Right renal cortex interstitium (tissue), 3 donors: Measurements from ENCODE around the gene FGFRL1. TPM values are rescaled to one million over a fixed set of nuclear protein-coding genes. Genes with fewer than 3 reads are reported as not detected.
A peak's percentile ranks its signal among the peaks of the same experiment; 100 is the strongest.

Experiments used
- DNase-seq, 3 donors: peaks; one replicate each; pipeline ENCODE4 v3.0.0-alpha.2; 2013; ENCODE audit warnings: low read depth in 3 of 3, low spot score in 2 of 3
- polyA plus RNA-seq, 3 donors: library from polyadenylated mRNA; unstranded; fragments of 120-200 nt; gene quantifications; one replicate each; pipeline ENCODE4 v1.2.1, GENCODE V29; 2013; ENCODE audit not compliant: insufficient read length in 3 of 3

The FGFRL1 gene, protein sequence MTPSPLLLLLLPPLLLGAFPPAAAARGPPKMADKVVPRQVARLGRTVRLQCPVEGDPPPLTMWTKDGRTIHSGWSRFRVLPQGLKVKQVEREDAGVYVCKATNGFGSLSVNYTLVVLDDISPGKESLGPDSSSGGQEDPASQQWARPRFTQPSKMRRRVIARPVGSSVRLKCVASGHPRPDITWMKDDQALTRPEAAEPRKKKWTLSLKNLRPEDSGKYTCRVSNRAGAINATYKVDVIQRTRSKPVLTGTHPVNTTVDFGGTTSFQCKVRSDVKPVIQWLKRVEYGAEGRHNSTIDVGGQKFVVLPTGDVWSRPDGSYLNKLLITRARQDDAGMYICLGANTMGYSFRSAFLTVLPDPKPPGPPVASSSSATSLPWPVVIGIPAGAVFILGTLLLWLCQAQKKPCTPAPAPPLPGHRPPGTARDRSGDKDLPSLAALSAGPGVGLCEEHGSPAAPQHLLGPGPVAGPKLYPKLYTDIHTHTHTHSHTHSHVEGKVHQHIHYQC
- 10 to 100 TPM; 33.4 to 41.1 (median 36.0) TPM for polyA plus RNA-seq

DNA sequence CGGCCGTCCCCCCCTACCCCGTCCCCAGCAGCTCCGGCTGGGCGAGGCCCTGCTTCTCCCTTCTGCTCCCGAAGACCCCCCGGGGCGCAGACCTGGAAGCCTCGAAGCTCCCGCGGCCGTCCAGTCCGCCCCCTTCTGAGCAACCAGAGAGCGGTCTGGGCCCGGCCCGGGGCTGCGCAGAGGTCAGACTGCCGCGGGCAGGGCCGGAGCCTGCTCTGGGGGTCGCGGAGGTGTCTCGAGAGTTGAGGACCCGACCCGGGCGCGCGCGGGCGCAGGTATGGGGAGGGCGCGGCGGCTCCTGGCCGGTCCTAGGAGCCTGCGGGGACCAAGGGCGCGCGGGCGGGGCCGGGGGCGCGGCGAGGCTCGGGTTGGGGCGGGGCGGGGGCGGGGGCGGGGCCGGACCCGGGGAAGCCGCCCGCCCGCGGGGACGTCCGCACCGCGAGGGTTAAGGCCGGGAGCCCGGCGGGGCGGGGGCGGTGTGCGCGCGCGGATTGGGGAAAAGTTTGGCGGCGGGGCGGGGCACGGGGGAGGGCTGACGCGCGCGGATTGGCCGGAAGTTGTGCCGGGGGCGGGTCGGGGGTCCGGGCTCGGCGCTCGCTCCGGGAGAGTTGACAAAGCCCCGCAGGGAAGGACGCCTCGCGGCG lies at the start of gene FGFRL1:
TSS of gene FGFRL1 (plus strand) at position 605 of the 644 bp plus-strand sequence. CDS start 860 bp downstream, outside the sequence.
- DNase-seq = peak in 1 of 3 donors; percentile 74

DNA sequence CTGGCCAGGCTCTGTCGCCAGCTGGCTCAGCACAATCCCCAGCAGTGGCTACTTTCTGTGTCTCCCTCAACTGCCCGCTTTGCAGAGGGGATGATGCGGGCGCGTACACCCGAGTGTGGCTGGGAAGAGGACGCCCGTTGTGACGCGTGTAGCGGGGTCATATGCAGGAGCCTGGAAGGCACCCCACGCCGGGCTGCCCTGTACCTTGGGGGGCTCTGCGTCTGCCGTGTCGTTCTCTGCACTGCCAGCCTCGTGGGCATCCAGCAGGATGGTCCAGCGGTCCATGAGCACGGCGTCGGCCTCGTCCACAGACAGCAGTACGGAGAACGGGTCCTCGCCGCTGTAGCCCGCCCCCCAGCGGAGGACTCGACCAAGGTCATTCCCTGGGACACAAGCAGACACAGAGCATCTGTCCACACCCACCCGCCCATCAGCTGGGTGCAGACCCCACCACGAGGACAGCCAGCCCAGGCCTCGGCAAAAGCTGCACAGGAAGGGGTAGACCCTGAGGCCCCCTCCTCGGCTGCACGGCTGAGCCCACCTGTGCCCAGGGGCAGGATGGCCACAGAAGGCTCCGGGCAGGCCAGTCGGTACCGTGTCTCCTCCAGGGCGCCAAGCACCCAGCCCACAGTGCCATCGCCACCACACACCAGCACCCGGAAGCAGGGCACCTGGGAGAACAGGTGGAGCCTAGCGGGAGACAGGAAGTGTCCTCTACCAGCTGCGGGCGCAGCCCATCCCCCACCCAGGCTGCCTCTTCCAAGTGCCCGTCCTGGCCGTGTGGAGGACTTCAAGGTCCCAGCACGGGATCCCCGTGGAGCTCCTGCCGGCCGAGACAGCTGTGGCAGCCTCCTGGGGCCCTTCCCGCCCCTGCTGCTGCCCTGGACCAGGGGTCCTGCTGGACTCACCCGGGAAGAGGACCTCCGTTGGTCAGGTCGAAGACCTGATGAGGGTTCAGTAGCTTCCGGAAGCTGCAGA lies 48.9 kb upstream of the FGFRL1 start:
- no peak for DNase-seq

DNA sequence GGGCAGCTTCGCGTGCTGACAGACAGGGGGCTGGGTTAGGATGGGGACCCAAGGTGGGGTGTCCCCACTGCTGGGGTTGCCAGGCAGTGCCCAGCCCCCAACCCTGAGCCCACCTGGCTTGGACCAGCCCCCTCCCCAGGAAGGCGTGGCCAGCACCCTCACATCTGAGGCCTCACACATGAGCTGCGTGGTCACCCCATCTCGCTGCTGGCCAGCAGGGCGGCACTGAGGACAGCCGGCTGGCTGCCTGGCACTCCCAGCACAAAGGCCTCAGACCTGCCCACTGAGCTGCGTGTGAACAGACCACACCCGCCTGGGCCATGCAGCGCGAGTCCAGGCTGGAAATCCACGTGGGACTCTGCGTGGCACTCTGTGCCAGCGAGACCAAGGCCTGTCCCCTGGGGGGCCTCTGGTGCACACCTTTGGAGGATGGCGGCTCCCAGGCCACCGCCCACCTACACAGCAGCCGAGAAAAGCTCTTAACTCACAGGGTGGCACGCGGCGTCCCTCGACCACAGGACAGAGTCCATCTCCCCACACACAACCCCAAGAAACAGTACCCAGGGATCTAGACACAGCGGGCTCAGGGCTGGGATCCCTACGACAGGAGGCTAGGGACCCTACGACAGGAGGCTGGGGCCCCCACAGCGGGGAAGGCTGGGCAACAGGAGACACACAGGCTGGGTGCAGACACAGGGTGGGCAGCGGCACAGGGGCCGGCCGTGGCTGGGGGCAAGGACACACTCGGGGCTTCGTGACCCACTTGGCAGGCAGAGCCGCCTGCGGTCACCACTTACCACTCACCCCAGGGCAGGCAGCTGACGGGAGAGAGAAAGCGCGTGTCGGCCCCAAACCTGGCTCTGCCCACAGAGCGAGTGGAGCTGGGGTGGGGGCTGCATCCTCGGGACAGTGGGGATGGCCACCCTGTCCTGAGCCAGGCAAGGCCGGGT lies 47.9 kb upstream of the FGFRL1 start:
- no peak for DNase-seq

DNA sequence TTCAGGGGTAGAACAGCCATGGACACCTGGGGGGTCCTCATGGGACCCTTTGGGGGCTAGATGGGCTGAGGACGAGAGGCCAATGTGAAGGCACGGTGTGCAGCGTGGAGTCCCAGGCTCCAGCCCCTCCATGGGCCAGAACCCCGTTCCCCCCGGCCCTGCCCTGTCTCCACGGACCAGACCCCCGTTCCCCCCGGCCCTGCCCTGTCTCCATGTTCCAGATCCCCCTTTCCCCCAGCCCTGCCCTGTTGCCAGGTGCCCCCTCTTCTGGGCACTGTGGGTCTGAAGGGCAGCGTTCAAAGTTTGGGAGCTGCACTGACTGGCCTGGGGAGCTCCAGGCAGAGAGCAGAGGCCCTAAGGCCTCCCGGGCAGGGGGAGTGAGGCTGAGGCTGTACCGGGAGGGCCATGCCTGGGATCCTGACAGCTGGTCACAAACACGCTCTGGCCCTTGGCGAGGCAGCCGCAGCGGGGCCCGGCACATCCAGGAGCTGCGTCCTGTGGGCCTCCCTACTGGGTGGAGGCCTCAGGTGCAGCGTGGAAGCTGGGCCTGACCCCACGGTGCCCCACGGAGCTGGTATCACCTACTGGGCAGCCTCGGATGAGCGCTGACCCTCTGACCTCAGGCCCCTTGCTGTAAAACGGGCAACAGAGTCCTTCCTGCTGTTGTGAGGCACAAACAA lies 46.9 kb upstream of the FGFRL1 start:
- DNase-seq = no peak

DNA sequence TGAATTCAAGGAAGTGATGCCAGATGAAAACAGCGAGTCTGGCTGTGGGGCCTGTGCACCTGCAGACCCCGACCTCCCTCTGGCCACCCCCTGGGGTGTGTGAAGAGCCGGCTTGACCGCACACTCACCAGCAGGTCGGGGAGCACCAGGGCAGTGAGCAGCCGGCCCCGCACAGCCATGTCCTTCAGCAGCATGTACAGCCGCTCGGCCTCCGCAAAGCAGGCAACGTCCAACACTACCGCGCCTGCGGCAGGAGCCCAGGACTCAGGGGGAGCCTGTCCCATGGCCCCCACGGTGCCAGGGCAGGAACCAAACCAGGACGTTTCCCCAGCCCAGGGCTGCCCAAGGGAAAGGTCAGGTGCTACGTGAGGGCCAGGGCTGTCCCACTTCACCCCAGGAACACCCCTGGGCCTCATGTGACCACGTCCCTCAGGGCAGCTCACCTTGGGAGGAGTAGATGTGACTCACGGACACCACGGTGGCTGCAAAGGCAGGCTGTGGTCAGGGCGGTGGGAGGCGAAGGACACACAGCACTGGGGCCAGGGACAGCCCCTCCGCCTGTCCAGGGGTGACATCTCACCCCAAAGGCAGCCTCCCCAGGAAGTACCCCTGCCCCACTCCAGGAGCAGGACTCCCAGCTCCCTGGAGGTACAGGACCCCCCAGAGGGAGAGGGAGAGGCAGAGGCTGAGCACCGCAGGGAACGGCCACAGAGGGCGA lies 46.2 kb upstream of the FGFRL1 start:
- no peak for DNase-seq

DNA sequence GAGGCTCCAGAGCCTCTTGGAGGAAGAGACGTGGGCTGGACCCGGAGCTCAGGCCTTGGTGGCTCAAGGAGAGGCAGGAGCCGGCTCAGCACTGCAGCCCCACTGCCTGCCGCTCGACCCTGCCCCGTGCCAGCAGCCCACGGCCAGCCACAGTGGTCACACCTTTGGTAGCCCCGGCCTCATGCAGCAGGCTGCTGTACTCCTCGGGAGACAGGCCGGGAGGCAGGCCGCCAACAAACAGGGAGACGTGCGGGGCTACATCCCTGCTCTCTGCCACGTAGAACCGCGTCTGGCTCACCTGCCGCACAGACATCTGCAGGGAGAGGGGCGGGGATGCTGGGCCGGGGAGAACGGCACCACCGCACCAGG lies 45.7 kb upstream of the FGFRL1 start:
- DNase-seq = no peak

DNA sequence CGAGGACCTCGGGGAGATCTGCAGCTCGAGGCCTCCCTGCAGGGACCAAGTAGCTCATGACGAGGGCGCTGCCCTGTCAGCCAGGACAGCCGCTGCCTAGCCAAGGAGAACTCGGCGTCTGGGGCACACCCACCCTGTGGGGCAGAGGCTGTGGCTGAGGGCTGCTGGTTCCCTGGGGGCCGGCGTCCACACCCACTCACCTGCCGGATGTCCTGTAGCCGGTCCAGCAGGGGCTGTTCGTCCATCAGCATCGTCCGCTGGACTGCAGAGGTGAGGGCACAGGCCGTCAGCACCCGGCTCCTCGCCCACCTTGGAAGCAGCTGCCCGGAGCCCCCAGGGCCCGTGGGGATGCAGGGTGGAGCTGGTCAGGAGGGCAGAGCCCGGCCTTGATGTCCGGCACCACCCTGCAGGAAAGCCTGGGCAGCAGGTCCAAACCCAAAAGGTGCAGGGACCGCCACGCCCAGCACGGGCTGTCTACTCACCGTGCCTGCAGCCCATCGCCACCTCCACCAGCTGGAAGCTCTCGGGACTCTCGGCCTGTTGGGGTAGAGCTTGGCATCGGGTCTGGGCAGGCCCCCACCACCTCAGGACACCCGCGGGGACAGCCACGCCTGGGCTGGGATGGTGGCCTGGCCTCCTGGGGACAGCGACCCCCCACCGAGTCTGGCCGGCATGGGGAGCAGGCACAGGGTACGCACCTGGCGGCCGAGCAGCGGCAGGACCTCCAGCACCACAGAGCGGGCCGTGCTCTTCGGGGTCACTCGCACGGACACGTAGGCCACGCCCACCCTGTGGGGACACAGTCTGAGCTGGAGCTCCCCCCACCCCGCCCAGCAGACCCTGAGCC lies 44.9 kb upstream of the FGFRL1 start:
- DNase-seq = no peak

DNA sequence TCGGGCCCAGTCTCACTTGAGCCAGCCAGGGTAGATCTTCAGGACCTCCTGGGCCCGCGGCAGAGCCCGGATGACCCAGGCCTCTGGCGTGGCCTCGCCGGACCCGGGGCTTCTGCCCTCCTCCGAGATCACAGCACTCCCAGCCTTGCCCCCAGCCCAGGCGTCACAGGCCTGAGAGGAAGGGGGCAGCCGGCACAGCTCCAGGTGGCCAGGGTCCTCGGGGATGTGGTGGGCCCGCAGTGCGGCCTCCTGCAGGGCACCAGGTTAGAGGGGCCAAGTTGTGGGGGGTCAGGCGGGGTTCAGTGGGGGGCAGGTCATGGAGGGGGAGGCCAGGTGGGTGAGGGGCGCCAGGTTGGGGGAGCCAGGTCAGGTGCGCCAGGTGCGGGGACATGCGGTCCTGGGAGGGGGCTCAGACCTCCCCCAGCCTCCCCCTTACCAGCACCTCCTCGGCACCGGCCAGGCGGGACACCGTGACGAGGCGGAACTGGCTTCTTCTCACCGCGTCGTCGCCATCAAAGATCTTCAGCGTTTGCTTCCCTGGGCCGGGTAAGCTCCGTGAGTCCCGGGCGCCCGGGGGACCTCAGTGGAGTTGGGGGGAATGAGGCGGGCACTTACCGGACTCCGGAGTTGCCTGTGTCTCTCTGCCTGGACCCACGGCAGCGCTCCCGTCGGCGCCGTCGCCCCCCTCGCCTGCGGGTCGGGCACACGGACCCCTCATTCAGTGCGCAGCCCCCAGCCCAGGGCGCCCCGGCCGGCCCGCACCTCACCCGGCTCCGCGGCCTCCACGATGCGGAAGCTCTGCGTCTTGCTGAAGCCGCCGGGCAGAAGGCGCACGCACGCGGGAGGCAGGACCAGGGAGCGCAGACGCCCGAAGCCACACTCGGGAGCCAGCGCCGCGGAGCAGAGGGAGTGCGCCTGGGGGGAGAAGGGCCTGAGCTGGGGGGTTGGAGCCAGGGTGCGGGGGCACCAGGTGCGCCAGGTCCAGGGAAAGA lies 44.0 kb upstream of the FGFRL1 start:
- DNase-seq = no peak

DNA sequence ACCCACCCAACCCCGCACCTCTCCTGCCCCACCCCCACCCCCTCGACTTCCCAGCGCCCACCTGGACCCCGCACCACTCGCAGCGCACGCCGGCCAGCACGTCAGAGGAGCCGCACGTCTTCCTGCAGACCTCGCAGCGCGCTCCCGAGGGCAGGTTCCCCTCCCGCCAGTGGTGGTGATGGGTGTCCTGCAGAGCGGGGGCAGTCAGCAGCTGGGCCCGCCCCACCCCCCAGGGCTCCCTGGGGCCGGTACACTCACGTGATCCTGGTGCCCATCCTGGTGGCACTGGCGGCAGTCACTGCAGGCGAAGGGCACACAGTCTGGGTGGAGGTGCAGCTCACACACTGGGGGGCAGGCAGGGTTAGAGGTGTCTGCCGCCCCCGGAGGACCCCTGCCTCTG lies 43.2 kb upstream of the FGFRL1 start:
- DNase-seq = no peak

DNA sequence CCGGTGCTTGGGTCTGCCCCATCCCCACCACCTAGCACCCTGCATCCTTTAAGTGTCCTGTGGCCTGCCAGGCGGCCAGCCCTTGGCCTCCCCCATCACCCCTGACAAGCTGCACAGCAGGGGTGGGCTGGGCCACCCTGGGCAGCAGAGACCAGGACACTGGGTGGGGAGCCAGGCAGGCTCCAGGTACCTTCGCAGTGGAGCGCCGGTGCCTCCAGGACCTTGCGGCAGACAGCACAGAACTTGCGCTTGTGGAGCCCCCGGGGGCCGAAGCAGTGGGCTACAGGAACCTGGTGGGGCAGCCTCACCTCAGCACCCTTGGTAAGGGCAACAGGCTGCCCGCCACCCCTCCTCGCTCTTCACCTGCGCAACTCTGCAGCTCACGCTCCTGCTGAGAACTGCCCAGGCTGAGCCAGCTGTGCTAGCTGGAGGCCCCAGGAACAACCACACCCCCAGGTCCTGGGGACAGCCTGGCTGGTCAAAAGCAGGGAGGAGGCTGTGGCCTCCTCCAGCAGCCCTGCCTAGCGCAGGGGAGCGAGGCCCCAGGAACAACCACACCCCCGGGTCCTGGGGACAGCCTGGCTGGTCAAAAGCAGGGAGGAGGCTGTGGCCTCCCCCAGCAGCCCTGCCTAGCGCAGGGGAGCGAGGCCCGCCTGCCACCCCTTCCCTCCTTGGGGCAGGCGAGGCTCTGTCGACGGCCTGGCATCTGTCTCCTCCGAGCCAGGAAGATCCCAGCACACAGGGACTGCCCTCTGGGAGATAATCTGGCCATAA lies 42.6 kb upstream of the FGFRL1 start:
- no peak for DNase-seq

DNA sequence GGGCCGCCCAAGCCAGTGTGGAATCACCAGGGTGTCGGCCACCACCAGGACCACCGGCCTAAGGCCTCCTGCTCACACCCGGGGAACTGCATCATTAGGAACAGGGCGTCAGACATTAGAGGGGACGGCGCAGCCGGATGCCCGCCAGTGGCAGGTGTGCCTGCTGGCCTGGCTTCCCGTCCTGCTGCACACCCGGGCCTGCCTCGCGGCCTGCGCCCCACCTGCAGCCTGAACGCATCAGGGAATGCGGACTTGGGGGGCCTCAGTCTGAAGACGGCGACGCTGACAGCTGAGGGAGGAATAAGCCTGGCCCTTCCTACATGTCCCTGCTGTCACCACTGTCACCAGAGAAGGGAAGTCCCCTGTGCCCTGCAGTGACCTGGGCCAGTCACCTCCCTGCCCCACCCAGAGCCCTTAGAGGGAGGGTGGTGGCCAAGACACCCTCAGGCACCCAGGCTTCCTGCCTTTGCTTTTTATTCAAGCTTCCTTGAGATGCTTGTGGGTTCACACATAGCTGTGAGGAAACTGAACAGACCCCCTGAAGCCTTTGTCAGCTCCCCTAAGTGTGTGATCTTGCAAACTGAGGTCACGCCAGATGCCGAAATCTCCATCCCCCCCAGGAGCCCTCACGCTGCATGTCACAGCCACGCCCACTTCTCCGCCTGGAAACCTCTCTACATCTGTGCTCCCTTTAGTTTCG lies 41.2 kb upstream of the FGFRL1 start:
- DNase-seq = no peak

DNA sequence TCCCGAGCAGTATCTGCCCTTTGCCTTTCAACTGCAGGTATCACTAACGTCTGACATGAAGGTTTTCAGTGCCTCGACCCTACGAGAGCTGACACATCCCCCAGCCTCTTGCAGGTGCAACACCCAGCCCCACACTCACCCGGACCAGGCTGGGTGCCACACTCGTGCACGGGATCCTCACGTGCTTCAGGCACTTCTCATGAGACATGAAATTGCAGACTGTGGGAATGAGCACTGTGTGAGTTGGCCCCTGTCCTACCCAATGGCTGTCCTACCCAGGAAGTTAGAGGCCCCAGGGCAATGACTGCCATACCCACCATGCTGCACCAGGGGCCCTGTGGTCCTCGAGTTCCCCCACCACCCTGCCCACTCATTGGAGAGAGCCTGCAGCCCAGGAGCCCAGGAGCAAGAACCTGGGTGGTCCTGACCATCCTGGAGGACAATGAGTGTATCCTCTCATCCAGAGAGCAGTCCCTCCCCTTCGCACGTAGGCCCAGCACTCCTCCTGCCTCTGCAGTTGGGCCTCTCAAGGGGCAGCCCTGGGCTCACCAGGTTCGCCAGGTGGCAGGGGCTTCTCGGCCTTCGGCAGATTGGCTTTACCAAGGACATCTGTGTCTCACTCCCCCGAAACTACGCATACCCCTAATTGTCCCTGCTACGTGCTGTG lies 40.4 kb upstream of the FGFRL1 start:
- DNase-seq = no peak

DNA sequence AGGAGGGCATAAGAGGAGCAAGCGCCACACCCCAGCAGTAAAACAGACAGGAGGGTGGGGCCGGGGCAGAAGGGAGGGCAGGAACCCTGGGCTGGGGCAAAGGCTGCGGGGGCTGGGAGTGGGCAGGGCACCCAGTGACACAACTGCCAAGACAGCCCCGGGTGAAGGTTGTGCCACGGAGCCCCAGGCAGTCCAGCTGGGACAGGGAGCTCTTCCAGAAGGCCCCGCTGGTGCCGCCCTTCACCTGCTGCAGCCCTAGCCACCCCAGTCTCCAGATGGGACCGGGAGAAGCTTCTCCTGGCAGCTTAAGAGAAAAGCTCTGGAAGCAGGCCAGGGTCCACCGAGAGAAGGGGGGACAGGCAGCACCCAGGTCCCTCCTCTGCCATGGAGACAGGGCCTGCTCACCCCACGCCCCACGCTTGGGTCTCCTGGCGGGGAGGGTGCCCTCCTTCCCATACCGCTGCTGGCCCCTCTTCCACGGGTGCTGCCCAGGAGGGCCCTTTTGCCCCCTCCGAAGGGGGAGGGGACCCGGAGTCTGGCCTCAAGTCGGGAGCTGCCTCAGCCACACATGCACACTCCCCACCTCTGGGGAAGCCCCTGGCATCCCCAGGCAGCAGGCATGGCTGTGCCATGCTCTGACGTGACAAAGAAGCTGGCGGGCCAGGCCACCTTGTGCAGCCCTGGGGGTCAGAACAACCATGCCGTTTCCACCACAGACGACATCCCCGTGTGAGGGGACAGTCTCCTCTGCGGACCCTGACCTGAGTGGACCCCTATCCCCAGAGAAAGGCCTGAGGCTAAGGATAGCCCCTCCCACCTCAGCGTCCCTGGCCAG lies 39.5 kb upstream of the FGFRL1 start:
- no peak for DNase-seq
